Glomerular visceral epithelial cell (primary cell): ENCODE data around the gene FHOD3.

ENCODE experiments used
- DNase-seq: peaks from one replicate; pipeline ENCODE4 v3.0.0-alpha.2; 2016; ENCODE audit errors: extremely low spot score

FHOD3 gene

DNA sequence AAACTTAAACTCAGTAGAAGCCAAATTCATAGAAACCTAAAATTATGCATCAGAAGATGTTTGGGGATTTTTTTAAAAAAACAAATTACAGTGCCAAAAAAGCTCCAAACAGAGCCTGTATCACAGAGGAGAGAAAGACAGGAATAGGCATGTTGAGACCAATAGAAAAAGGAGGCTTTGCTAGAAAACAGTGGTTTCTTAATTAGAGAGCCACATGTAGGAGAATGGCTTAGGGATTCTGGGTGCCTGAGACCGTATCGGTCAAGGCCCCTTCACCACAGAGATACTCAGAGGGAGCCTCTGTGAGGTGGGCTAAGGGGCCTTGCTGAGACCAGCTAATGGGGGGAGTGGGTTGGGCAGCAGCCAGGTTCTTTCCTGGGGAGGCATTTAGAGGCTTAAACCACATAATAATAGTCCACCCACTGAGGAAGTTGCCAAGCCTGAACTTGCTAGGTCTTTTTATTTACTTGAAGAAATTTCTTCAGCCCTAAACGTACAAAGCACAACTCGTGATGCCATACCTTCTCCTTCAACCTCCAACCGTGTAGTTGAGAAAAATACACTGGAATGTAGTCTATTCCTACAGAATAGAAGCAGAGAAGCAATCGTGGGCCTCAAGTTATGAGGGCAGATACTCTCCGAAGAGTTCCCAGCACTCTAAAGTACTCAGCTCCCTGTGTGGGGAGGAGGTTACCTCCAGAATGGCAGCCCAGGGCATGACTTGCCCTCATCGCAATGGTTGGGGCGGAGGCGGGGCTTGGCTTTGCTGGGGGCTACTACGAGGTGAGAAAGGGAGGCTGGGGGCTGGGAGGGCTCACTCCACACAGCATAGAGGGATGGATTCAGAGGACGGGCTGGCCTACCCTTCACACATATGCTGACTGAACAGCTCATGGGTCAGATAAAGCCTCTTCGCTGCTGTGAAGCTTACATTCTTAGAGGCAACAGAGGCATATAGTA is 293.4 kb downstream of the FHOD3 start:
- DNase-seq, result no peak

DNA sequence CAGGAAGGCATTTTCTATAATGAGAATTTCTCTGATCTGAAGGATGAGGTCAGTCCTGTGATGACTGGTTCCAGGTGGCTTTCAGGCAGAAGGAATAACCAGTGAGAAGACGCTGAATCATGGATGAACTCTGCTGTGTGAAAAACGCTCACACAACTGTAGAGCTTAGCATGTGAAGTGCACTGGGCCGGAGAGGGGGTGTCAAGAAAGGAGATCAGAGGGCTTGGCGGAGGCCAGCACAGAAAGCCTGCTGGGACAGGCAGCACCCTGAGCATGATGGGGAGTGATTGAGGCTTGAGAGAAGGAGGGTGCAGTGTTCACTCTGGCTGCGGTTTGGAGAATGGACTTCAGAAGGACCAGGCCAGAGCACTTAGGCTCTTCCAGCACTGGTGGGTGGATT is 294.8 kb downstream of the FHOD3 start:
- peak; percentile 28 for DNase-seq

DNA sequence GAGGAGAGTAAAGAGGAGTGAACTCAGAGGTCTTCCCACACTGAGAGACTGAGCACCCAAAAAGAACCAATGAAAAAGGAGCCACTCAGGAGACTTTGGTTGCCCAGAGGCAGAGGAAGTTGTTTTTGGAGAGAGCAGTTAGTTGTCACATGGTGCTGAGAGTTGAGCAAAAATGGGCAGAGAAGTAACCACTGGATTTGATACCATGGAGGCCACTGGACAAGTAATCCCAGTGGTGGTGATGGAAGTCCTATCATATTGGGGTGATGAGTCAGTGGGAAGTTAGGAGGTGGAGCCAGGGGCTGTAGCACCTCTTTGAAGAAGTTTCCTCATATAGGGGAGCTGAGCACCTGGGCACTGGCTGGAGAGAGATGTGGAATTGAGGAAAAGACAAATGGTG is 295.5 kb downstream of the FHOD3 start:
- no peak for DNase-seq

DNA sequence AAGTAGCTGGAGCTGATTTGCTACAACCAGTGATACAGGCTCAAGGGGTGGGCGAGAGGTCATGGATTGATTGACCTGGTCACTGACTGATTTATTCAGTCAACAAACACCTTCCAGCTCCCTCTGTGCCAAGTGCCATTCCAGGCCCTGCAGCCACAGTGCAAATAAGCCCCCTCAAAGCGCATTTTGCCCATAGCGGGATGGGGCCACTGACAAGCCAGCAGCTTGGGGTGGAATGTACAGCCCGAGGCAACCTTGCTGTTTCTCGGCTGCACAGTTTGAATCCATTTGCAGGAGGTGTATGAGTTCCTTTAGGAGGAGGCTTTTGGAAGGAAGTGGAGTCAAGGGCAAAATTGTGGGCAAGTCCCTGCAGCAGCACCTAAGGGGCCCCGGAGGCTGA is 296.1 kb downstream of the FHOD3 start:
- no peak for DNase-seq

DNA sequence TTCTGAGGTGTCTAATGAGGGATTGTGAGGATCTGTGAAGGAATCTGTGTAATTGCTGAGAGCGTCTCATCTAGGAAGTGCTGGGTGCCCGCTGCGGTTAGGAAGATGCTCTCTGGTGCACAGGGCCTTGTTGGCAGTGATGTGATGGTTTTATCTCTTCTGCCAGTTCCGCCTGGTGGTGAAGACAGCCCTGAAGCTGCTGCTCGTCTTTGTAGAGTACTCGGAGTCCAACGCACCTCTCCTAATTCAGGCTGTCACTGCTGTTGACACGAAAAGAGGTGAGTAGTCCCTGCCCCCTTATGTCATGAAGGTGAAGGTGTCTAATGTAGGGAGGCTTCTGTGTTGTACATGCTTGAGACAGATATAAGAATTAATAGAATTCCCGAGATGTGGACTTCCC is 297.1 kb downstream of the FHOD3 start:
- DNase-seq, result no peak

DNA sequence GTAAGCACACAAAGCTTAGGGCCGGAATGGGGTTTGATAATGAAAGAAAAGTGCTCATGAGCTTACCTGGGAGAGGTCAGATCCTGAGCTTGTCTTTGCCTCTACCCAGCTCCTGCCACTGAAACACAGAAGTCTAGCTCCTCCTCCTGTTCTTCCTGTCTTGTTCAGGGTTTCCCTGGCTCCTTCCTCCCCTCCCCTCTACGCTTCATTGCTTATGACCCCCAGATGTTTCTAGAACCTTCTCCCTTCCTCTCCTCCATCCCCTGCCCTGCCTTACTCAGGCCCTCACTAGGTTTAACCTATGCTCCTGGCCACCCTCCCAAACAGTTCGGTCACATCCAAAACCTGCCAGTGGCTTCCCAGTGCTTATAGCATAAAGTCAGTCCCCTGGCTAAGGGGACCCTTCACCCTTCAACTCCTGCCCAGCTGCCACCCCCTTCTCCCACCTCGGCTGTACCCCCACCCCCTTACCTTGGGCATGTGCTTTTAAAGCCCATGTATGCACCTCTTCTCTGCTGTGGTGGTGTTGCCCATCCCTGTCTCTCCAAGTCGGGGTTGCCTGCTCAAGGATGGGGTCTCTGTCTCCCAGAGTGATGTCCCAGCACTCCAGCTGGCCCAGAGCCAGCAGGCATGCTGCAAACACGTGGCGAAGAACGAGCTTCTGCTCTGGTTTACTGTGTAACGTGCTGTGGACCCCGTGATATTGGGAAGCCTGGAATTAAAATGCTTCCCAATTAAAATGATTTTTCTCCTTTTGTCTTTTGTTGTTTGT is 297.7 kb downstream of the FHOD3 start:
- DNase-seq, result no peak

DNA sequence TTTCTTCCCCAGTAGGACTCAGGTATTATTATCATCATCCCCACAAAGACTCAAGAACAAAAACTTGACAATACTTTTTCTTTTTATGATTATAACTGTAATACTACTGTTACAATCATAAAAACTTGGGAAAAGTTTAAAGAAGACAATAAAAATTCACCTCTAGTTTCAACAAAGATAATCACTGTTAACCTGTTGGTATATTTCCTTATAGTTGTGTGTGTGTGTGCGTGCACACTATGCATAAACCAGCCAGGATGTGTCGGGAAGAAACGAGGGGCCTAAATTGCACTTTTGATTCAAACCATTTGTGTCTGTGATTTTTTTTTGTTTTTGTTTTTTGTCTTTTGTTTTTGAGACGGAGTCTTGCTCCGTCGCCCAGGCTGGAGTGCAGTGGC is 298.3 kb downstream of the FHOD3 start:
- DNase-seq, result no peak

DNA sequence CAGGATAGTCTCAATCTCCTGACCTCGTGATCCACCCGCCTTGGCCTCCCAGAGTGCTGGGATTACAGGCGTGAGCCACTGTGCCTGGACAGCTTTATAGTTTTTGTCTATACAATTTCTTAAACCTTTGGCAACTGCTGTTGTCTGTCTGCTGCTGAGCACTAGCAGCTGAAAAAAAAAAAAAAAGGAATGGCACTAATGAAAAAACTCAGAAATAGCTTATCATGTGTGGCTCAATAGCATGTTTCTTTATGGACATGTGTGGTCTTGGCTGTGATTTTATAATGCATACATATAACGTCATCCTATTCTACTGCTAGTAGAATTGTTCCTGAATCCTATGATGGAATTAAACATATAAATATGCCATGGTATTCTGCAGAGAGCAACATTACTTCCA is 300.1 kb downstream of the FHOD3 start:
- no peak for DNase-seq

DNA sequence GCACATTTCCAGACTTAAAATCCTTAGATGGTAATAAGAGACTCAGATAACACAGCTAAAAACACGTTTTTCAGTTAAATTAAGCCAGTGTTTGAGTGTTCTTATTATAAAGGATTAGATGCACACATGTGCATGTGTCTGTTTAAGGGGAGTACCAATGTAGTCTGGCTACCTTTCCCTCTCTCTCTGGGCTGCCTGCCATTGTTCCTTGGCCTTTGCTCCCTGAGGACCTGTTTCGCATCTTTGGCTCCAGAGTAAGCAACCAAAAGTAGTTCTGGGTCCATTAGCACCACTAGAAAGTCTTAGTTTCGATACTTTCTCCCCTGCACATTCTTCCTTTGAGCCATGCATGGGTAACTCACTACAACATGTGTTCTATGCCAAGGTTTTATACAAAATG is 303.0 kb downstream of the FHOD3 start:
- no peak for DNase-seq

DNA sequence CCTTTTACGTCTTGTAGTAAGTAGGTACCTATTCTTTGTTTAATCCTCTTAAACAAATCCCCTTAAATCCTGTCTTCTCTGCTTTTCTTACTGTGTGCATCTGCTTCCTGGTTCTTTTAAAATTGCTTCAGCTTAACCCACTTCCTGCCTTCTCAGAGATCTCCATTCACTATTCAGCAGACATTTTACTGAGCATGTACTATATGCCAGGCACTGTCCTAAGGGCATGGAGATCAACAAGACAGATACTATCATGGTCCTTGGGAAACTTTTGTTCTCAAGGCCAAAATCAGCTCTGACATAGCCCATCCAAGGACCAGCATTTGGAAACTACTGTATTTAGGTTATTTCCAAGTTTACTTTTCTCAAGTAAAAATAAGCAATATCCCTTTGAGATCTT is 303.8 kb downstream of the FHOD3 start:
- no peak for DNase-seq

DNA sequence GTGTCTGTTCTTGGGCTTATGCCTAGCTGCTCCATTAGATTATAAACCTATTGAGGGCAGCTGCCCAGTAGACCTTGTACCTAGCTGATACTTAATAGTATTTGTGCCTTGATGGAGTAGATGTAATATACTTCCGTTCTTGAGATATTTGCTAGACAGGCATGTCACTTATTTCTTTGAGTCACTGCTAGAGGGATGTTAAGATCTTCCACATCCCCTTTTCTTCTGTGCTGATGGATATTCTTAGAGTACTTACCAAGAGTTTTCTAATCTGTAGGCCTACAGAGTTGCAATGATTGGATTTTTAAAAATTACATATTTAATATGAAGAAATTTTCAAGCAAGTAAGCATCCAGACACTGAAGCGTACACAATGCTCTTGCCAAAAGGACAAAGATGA is 304.6 kb downstream of the FHOD3 start:
- DNase-seq, result no peak

DNA sequence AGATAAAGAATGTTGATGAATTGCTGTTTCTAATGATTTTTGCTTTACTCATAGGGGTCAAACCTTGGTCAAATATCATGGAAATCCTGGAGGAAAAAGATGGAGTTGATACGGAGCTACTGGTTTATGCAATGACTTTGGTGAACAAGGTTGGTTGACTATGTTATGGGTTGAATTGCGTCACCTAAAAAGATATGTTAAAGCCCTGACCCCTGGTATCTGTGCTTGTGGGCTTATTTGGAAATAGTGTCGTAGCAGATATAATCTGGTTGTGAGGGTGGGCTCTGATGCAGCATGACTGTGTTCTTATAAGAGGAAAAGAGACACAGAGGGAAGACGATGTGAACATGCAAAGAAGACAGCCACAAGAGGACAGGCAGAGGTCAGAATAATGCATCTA is 305.1 kb downstream of the FHOD3 start:
- DNase-seq, result no peak

DNA sequence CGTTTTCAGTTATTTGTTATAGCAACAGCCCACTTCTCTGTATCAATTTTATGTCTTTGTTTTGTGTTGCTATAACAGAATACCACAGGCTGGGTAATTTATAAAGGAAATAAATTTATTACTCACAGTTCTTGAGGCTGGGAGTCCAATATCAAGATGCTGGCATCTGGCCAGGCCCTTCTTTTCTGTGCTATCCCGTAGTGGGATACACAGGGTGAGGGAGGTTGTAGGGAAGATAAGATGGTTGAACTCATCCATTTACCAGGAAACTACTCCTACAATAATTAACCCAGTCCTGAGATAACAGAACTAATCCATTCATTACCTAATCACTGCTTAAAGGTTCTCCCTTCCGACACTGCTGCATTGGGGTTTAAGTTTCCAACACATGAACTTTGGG is 310.6 kb downstream of the FHOD3 start:
- peak; percentile 16 for DNase-seq

DNA sequence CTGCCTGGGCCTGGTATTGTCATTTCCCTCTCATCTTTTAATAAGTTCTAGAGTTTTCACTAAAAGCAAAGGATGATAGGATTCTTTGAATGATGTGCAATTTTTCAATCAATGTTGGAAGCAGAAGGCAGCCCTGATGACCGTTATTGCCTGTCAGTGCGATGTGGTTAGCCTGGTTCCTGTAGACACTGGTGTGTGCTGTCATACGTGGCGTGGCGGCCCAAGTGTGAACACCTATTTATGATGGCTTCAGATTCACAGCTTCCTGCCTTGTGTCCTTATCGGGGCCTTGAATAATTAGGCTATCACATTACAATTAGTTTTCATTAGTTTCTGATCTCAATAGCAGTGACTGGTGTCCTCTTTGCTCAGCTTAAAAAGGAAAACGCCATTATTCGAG is 312.7 kb downstream of the FHOD3 start:
- DNase-seq, result no peak

DNA sequence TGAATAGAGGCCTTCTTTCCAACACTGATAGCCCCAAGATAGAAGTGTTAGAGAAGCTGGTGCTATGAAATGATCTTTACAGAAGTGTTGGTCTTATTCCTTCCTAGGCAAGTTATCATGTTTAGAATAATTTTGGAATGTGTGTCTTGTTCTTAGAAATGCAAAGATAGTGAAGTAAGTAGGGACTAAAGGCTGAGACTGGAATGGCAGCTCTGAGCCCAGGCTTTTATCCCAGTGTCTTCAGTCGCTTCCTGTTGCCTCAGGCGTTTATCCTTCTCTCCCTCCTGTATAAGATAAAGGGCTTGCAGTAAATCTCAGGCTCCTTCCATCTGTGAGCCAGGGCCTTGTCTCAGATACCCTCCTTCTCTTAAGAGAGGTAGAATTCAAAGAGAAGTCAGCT is 313.1 kb downstream of the FHOD3 start:
- DNase-seq, result no peak

DNA sequence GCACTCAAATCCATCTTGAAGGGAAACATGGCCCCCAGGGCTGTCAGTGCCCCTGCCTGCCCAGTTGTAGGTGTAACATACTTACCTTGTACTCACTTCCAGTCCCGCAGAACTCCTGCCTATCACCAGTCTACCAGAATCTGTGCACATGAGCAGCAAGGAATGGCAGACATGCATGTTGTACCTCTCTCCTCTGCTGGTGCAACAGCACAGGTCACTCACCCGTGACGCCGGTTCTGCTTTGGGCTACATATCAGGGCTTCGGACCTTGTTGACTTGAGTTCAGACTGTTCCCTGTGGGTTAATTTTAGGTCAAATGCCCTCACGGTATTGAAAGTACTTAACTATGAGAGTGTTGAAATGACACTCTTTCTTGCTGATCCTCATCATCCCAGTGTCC is 315.6 kb downstream of the FHOD3 start:
- no peak for DNase-seq

DNA sequence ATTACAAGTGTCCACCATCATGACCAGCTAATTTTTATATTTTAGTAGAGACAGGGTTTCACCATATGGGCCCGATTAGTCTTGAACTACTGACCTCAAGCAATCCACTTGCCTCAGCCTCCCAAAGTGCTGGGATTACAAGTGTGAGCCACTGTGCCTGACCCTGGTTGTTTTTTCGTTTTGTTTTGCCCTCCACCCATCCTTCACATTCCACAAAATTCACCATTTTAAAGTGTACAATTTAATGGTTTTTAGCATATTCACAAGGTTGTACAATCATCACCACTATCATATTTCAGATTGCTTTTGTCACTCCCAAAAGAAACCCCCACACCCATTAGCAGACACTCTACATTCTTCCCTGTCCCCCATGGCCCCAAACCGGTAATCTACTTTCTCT is 316.3 kb downstream of the FHOD3 start:
- no peak for DNase-seq

DNA sequence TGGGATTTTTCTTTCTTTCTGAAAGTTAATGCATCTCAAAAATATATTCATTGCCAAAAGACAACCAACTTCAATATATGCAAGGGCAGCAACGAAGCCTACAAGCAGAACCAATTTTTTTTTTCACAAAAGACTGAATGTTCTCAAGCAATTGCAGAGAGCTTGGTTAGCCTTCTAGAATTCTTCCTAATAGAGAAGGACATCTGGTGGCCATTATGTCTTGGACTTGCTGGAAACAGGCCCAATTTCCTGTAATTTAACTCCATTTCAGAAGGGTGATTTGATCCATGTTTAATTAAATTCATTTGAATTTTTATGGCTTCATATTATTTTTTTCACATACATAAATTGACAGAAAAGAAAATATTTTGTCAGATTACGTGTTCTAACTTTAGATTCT is 323.3 kb downstream of the FHOD3 start:
- no peak for DNase-seq

DNA sequence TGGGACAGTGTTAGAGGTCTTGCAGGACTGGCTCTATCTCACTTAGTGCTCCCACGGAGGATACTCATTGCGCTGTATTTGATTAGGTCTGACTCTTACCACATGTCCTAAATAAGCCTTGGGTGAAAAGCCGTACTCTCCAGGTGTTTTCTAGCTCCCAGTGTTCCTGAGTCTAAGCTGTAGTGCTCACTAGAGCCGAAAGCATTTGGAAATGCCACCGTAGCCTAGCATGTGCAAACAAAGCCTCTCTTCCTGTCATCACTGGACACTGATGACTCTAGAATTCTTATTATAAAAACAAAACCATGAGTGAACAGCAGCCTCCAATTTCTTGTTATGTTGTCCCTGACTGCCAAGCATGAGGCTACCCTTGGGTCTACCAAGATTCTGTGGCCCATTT is 325.1 kb downstream of the FHOD3 start:
- no peak for DNase-seq

DNA sequence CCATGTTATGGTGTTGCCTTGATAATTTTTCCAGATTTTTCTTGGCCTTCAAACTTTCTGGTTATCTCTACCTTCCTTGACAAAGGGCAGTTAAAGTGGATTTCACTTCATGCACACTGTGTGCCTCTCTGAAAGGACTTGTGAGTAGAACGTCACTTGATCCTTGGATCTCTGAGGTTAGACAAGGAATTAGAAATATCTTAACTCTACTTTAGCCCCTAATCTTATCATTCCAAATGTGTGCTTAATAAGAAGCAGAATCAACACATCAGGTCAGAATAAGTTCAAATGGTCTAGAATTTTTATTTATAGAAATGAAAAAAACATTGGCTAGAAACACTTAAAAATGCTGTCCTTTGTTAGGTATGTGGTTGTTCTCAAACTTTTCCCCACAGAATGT is 325.6 kb downstream of the FHOD3 start:
- no peak for DNase-seq

DNA sequence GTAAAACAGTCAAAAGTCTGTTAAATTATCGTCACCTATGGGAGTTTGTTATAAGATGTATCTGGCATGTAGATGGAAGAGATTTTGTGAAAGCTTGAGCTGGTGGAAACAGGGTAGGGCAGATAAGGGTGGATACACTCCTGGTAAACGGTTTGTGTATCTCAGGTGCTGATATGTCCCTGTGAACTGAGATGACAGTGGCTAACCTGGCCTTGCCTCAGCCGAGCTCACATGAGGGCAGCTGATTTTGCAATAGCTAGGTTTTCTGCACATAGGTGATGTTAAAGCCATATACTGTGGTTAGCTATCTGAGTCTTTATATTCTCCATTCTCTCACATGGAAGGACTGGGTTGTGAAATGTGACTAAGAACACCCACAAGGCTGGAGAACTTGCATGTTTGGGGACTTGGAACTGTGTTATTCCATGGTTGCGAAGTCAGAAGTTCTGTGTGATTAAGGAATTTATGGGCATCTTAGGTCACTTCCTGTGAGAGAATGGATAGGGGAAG is 326.2 kb downstream of the FHOD3 start:
- no peak for DNase-seq

DNA sequence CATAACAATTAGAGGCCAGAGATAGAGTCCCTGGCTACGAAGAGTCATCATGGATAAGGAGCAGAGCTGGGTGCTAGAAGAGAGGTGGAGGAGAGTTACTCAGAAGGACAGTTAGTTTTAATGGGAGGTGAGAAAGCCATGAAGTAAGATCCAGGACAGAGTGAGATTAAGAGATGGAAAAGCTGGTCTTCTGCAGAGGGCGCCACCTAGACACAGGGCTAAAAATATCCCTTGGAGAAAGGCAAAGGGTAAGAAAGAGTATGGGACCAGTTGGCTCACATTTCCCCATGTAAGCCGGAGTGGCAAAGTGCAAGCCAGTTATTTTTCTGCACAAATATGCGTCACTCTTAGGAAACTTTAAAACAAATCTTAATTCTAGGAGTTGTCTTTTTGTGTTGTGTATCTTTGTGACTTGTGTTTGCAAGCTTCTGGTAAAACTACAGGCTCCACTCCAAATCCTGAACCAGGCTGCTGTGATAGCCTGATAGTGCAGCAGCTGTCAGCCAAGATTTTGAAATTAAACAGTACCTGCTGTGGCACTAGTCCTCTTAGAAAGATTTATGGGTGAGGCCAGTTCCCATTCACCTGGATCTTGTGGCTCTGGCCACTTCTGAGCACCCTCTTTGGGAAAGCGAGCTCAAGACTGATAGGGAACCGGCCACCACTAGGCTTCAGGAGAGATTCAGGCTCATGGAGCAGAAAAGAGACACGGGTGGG is 327.1 kb downstream of the FHOD3 start:
- no peak for DNase-seq
